Measurements from ENCODE around the gene TM4SF20. TPM values are rescaled to one million over a fixed set of nuclear protein-coding genes. Genes with fewer than 3 reads are reported as not detected.
A peak's percentile ranks its signal among the peaks of the same experiment; 100 is the strongest.
"Not testable (repeated sequence)": the region's sequence is repeated elsewhere in the genome, so short reads cannot be mapped to it uniquely, and the experiment has no call there.

Gene TM4SF20
- total RNA-seq, 4 donors from 2014 or later: not detected

- Histone ChIP-seq H3K27me3 (no peaks in the 10 kb centered on the region), H3K9me3 (no peaks in the 10 kb centered on the region), H3K36me3 (no peaks in the 10 kb centered on the region), H3K4me1 (peaks cover 0 to 26% (median 14%) of the 10 kb centered on the region in 3 donors), H3K4me3 (no peak overlapping the region), H3K27ac (no peak overlapping the region)
- intact Hi-C loops (cut with DNase I): no loop called here
- DNase-seq: no peak
- no peak for TF ChIP-seq CTCF (IDR thresholded peaks at IDR 0.05)
- TF ChIP-seq POLR2A (IDR thresholded peaks at IDR 0.05): no peak
- 78 to 89% methylated on average over 11 to 17 of the region's 17 CpGs for WGBS, 2 donors
Measured at GRCh38 chr2:227390468-227391256, 11.6 kb upstream of the TM4SF20 start.

GRCh38 chr2:227389661-227390060 lies 10.6 kb upstream of the TM4SF20 start:
- 60 to 98% methylated on average over 1 to 7 of the region's 7 CpGs for WGBS, 2 donors

GRCh38 chr2:227389231-227389630 lies 10.1 kb upstream of the TM4SF20 start:
- Histone ChIP-seq H3K27me3 (no peaks in the 10 kb centered on the region), H3K9me3 (no peaks in the 10 kb centered on the region), H3K4me3 (no peak overlapping the region), H3K4me1 (peaks cover 0 to 26% (median 14%) of the 10 kb centered on the region in 3 donors), H3K27ac (no peak overlapping the region), H3K36me3 (no peaks in the 10 kb centered on the region)
- 74 to 77% methylated on average over 3 of the region's 3 CpGs for WGBS, 2 donors
- intact Hi-C loops (cut with DNase I): no loop called here
- no peak for TF ChIP-seq CTCF (IDR thresholded peaks at IDR 0.05)
- no peak for TF ChIP-seq POLR2A (IDR thresholded peaks at IDR 0.05)
- no peak for DNase-seq

More at GRCh38 chr2:227389661-227390060, 10.6 kb upstream of the TM4SF20 start:
- Histone ChIP-seq H3K27me3 (no peaks in the 10 kb centered on the region), H3K4me3 (no peak overlapping the region), H3K9me3 (no peaks in the 10 kb centered on the region), H3K36me3 (no peaks in the 10 kb centered on the region), H3K4me1 (peaks cover 0 to 26% (median 14%) of the 10 kb centered on the region in 3 donors), H3K27ac (no peak overlapping the region)
- TF ChIP-seq CTCF (IDR thresholded peaks at IDR 0.05) (no peak), POLR2A (IDR thresholded peaks at IDR 0.05) (no peak)
- intact Hi-C loops (cut with DNase I): no loop called here
- no peak for DNase-seq

- peaks cover 0 to 26% (median 14%) of the 10 kb centered on the region in 3 donors for H3K4me1 ChIP-seq
- H3K4me3 ChIP-seq: no peak overlapping the region
- no peak for DNase-seq
- TF ChIP-seq CTCF (IDR thresholded peaks at IDR 0.05) (peak in 1 of 6 experiments; percentile 16), POLR2A (IDR thresholded peaks at IDR 0.05) (no peak)
- H3K36me3 ChIP-seq: no peaks in the 10 kb centered on the region
- 18 to 52% methylated on average over 7 of the region's 7 CpGs for WGBS, 2 donors
- H3K9me3 ChIP-seq: no peaks in the 10 kb centered on the region
- intact Hi-C loops (cut with DNase I): no loop called here
- no peaks in the 10 kb centered on the region for H3K27me3 ChIP-seq
- H3K27ac ChIP-seq: peak overlapping the region in 3 of 4 donors; percentile 50 to 70 (median 58)
Measured at GRCh38 chr2:227388537-227389011, 9.5 kb upstream of the TM4SF20 start.

GRCh38 chr2:227387583-227387982 lies 8.5 kb upstream of the TM4SF20 start, which contains the start of gene SCYGR1:
TSS of gene SCYGR1 (minus strand) at chr2:227387949. CDS start at chr2:227387949, 0 bp downstream.
- intact Hi-C loops (cut with DNase I); H3K4me3 ChIP-seq; DNase-seq; H3K36me3 ChIP-seq; H3K27me3 ChIP-seq; H3K9me3 ChIP-seq: not testable (repeated sequence)
- WGBS, 2 donors: 90 to 100% methylated on average over 1 to 5 of the region's 7 CpGs
- Histone ChIP-seq H3K27ac (peak within 1 kb of the TSS in 3 of 4 donors; percentile 50 to 75 (median 58)), H3K4me1 (peaks cover 0 to 26% (median 14%) of the 10 kb centered on the region in 3 donors)
